Measurements from ENCODE around the gene ATP4B.

DNA sequence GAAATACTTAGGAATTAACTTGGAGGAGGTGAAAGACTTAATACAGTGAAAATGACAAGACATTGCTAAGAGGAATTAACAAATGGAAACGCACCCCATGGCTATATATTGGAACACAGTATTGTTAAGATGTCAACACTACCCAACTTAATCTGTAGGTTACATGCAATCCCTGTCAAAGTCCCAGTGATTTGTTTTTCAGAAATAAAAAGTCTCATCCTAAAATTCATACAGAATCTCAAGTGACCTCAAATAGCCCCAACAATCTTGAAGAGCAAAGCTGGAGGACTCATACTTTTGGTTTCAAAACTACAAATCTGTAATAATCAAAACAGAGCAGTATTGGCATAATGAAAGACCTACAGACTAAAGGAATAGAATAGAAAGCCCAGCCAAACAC, 13.2 kb downstream of the ATP4B start:
- TF ChIP-seq CTCF (IDR thresholded peaks at IDR 0.05) (no peak), EZH2 (IDR thresholded peaks at IDR 0.05) (no peak)
